GM15510 (cell line): ENCODE measurements around the gene NEK7.

Experiments used
- POLR2A ChIP-seq: IDR thresholded peaks from 3 replicates; pipeline ENCODE4 v1.6.1; 2011; ENCODE audit warnings: borderline replicate concordance; ENCODE audit not compliant: insufficient read length; ENCODE audit errors: extremely low read depth

Gene NEK7

DNA sequence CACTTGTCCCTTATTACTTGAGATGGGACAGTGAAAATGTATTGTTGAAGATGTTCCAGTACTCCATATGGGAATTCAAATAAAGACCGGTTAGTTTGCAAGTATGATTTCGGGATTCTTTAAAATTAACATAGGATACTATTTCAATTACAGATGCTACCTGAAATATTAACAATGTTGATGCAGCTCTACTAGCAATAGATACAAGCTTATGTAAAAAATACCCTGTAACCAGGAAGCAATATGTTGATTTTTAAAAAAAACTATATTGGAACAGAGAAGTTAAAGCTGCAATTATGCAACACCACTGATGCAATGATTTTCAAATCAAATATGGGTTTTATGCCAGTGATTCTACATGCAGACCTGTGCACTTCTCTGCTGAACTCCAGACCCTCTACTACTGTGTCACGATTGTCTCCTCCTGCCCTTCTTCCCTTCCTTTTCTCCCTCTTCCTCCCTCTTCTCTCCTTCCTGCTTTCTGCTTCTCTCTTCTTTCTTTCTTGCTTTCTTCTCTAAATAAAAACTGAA is 204.5 kb downstream of the NEK7 start:
- TF ChIP-seq POLR2A, result no peak

DNA sequence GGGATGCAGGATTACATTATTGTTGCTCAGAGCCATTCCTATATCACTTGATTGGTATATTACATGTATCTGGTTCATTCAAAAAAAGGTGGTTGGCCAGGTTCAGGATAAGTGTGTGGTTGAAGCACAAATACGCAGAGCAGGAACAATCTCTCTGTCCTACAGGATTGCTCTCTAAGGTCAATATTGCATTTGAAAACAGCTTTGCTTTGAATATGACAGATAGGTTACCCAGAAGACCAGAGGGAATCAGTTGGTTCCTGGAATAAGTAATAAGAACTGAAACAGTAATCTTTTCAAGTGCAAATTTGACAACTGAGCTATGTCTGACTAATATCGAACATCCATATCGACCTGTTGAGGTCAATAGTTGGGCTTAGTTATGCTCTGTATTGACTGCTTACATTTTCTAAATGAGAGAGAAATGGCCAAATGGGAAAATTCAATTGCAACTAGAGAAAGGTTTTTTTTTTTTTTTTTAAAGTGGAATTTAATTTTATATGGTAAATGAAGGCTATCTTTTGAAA is 206.9 kb downstream of the NEK7 start:
- no peak for TF ChIP-seq POLR2A

DNA sequence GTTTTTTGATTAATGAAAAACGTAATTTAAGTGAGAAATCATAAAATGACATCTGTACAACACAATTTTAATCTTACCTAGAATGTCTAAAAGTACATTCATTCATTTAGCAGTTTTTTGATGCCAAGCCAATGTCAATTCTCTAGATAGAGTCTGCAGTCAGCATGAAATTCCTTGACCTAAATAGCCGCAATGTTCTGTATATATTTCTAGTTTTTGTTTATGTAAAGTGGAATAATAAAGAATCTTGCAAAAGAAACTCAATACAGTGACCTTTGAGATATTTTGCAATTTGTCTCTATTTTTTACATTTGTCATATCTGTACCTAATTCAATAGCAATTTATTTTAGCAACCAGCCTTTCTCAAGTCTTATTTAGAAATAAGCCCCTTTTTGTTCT is 207.7 kb downstream of the NEK7 start:
- TF ChIP-seq POLR2A, result no peak

DNA sequence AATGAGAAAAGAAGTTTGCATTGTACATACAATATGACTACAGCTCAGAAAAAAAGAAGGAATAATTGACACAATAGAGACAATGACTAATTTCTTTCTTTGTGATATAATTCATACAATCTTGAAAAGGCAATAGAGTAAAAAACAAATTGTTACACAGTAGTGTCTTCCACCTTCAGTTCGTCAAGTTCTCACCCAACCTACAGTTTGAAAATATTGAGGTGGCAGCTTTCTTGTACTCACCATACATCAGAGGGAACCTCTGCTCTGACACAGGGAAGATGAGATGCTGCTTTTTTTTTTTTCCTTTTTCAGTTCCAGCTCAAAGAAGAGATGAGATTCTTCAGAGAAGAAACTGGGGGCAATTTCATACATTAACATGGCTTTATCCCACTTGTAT is 210.5 kb downstream of the NEK7 start:
- no peak for TF ChIP-seq POLR2A

DNA sequence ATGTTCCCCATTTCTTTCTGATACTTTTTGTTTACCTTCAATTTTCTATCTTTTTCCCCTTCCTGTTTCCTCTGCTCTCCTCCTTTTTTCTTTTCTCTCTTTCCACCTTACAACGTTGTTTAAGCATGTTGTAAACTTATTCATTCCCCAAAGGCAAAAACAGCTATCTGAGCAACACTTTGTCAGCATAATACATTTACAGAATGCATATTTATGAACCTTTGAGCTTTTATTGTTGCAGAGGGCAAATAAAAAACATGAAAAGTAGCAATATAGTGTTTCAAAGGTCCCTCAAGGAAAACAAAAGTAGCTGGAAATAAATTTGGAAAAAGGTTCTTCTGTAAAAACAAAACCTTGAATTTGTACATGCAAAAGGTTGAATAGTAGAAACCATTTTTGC is 214.2 kb downstream of the NEK7 start:
- TF ChIP-seq POLR2A, result no peak
